GM12892 (cell line): ENCODE data around the gene PTPN14.

Source experiments
- DNase-seq: peaks from one replicate; pipeline ENCODE4 v3.0.0; 2011; ENCODE audit not compliant: insufficient read length
- FAIRE-seq: peaks from 2 replicates; lab custom pipeline; 2011; peaks lifted over from hg19 to GRCh38; lab: Jason Lieb, UNC
- POLR2A ChIP-seq: IDR thresholded peaks from 2 replicates; pipeline ENCODE4 v1.6.1; 2011; ENCODE audit warnings: low read depth, low read length, control low read depth
- POLR2AphosphoS5 ChIP-seq: IDR thresholded peaks from 2 replicates; pipeline ENCODE4 v1.6.1; 2011; ENCODE audit warnings: low read depth, low read length, control low read depth
- TAF1 ChIP-seq: IDR thresholded peaks from 2 replicates; pipeline ENCODE4 v1.6.1; 2011; ENCODE audit warnings: low read depth, mild to moderate bottlenecking, control low read depth, low read length, borderline replicate concordance

The PTPN14 gene

DNA sequence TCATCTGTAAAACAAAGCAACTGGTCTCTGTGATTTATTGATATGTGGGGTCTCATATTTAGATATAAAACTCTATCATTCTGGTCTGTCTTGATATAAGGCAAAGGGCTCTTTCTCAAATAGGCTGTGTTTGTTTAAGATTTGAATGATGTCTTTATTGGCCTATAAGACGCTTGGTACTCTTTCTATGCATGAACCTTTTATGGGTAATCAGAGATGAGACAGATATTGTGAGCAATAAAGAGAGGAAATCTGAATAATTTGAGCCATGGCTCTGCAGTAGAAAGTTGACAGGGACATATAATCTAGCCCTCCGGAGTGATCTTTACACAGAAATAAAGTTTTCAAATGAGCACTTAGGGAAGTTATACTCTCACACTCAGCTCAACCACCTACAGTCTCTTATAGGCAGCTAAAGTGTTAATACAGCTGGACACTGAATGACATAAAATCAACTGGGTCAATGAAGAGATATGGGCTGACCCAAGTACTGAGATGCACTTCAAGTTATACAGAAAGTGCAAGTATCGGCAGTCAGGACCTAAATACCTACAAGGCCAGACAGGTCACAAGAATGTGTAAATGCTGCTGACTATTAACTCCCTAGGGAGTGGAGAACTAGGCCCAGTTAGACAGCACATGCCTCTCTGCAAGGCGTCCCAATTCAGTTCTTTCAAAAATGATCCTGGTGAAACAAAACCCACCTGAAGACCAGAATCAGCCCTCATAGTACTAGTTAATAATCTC, 111.0 kb downstream of the PTPN14 start:
- TF ChIP-seq POLR2A (no peak), POLR2AphosphoS5 (no peak), TAF1 (no peak)
- no peak for FAIRE-seq
- DNase-seq, result no peak

DNA sequence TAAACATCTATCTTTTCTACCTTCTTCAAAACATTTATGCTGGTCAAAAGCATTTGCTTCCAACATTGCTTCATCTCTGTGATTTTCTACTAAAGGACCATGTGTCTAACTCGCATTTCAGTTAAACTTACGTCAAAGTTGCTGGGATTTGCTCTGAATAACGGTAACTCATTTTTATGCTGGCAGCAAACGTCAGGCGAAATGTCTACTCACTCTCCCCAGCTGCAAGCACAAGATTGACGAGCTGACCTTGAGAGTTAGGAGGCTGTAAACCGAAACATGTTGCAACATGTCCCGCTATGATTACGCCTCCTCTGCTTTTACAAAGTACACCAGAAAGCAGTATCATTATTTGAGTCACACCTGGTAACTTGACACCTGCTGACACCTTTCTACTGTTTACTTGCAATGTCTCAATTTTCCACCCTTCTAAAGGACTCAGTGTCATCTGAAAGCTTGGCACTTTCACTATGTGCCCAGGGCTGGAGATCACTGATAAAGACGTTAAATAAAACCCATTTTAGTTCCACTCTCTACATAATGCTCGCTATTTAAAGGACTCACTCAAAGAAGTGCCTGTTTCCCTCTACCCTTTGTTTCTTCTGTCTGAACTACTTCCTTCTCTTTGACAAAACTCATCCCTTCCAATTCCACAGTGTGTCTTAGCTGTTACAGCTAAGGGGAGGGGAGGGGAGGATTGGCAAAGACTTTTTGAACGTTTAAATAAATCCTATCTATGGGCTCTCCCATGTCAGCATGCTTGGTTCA, 111.9 kb downstream of the PTPN14 start:
- peak; percentile 87 for FAIRE-seq
- TF ChIP-seq POLR2AphosphoS5 (no peak), TAF1 (no peak), POLR2A (no peak)
- DNase-seq, result peak; percentile 16

DNA sequence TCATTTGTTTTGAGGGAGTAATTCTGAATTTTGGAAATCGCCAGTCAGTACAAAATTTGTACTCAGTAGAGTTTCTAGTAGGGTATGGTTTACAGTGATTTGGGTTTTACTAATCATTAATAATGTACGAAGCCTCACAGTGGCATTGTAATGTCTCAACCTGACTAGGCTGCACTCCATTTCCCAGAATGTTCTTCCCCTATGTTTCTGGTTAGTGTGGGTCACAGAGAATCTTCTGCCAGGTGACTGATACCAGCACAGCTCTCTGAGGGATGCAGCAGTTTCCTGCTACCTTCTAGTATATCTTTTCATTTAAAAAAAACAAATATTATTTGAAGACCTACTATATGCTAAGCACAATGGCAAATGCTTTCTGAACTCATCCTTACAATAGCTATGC, 112.9 kb downstream of the PTPN14 start:
- DNase-seq, result no peak
- TF ChIP-seq TAF1 (no peak), POLR2A (no peak)
- no peak for FAIRE-seq

DNA sequence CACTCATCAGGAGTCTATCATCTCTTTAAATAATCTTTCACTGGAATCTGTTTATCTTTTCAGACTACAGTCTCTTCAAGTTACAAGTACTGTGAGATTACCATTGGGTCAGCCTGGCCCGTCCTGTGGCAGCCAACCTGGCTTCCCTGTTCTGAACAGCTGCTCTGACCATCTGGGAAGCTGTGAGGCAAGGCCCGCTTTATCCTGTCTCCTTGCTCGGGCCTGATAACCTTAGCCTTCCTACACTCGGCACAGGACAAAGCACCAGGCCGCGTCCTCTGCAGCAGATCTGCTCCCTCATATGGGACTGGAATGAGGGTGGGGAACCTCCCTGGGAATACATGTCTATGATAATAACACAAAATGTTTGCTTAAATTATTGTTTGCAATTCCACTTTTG, 113.3 kb downstream of the PTPN14 start:
- DNase-seq, result no peak
- no peak for TF ChIP-seq POLR2AphosphoS5
- no peak for TF ChIP-seq TAF1
- TF ChIP-seq POLR2A, result no peak
- no peak for FAIRE-seq

DNA sequence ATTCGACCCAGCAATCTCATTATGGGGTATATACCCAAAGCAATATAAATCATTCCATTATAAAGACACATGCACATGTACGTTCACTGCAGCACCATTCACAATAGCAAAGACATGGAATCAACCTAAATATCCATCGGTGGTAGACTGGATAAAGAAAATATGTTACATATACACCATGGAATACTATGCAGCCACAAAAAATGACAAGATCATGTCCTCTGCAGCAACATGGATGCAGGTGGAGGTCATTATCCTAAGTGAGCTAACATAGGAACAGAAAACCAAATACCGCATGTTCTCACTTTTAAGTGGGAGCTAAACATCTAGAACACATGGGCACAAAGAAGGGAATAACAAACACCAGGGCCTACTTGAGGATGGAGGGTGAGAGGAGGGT, 115.5 kb downstream of the PTPN14 start:
- FAIRE-seq (no peak), DNase-seq (no peak)
- TF ChIP-seq TAF1 (no peak), POLR2AphosphoS5 (no peak), POLR2A (no peak)

DNA sequence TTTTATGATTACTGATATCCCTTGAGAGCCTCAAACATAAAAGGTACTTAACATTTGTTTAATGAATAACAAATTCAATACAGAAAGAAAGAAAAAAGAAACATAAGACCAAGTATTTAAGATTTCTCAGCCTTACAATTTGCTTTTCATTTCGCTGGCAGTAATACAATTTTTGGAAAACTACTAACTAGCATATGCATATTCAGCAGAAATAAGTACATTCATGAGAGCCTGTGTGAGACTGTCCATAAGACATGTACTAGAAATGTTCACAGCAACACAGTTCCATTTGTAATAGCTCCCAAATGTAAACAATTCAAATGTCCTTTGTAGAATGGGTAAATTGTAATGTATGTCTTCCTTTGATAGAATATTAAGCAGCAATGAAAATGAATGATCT, 119.2 kb downstream of the PTPN14 start:
- no peak for TF ChIP-seq TAF1
- TF ChIP-seq POLR2A, result no peak
- no peak for TF ChIP-seq POLR2AphosphoS5
- DNase-seq (no peak), FAIRE-seq (no peak)

DNA sequence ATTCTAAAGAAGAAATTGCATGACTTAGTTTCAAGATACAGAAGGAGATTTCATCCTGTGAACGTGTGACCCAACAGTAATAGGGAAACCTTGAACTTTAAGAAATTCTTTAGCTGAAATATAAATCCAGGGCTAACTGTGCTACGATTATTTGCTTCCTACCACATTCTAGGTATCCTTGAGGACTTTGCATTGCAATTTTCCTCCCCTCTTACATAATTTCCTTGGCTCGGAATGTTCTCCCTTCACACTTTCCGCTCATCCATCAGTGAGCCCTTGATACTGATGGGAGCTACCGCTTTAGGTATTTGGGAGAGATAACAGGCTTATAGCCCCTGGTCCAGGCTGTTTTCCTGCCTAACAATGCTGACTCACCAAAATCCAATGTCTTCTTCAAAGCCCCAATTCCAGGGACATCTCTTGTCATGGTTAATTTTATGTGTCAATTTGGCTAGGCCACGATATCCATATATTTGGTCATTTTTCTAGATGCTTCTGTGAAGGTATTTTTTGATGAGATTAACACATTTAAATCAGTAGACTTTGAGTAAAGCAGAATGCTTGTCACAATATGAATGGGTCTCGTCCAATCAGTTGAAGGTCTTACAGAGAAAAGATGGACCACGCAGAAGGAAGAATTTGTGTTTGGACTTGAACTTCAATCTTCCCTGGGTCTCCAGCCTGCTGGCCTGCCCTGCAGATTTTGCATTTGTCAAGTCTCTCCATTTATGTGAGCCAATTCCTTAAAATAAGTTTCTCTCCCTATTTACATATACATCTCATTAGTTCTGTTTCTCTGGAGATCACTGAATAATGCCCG, 121.2 kb downstream of the PTPN14 start:
- no peak for FAIRE-seq
- TF ChIP-seq TAF1 (no peak), POLR2A (no peak), POLR2AphosphoS5 (no peak)
- no peak for DNase-seq

DNA sequence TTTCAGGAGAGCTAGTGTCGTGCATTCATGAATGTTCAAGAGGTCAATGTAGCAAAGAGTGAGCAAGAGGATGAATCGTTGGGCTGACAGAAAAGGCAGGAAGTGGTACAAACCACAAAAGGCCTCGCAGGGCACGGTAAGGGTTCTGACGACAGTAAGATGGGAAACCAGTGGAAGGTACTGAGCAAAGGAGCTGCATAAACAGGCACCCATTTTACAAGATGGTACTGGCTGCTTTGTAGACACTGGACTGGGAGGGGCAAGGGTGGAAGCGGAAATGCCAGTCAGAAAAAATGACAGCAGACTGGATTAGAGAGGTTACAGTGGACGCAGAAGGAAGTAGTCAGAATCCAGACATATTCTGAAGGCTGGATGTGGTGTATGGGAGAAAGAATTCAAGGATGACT, 123.5 kb downstream of the PTPN14 start:
- TF ChIP-seq POLR2A, result no peak
- no peak for TF ChIP-seq TAF1
- TF ChIP-seq POLR2AphosphoS5, result no peak
- no peak for DNase-seq
- peak; percentile 81 for FAIRE-seq

DNA sequence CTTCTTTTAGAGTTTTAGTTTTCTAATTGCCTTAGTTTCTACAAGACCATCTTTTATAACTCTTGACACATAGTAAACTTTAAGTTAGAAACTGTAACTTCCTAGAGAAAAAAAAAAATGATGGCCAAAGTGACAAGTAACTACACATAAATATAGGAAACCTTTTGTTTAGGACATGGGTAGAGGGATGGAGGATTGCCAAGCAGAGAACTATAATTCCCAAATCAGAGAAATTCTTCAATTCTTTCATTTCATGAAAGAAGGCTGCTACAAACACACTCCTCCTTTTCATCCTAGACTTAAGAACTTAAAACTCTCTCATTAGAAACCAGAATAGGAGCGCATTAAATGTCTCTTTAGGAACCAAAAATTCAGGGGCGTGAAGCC, 125.0 kb downstream of the PTPN14 start:
- FAIRE-seq, result no peak
- TF ChIP-seq TAF1 (no peak), POLR2AphosphoS5 (no peak), POLR2A (no peak)

DNA sequence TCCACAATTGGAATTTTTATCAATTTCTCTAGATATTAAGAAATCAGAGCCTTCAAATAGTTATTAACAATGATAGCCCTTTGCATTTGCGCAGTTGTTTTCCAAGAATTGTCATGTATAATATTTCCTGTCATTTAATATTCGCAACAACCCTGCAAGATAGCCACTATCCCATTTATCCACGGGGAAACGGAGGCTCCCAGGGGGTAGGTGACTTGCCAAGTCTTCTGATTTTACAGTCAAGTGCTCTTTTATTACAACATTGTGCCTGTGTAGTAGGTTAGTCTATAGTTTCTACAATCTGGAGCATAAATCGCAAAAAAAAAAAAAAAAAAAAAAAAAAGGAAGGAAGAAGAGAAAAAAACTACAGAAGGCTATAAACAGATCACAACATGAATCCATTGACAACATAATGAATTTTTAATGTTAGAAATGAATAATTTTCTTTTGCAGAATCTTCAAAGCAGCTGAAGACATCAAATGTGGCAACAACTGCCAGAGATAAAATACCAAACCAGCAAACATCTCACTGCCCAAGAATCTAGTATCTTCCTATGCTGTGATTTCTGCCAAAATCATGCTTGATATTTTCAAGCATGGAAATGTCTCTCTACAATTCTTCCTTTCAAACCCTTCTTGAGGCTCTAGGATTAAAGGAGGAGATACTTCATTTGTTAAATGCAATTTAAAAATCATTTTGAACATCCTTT, 125.5 kb downstream of the PTPN14 start:
- FAIRE-seq, result no peak

More for the DNA sequence above, 125.0 kb downstream of the PTPN14 start:
- no peak for DNase-seq

DNA sequence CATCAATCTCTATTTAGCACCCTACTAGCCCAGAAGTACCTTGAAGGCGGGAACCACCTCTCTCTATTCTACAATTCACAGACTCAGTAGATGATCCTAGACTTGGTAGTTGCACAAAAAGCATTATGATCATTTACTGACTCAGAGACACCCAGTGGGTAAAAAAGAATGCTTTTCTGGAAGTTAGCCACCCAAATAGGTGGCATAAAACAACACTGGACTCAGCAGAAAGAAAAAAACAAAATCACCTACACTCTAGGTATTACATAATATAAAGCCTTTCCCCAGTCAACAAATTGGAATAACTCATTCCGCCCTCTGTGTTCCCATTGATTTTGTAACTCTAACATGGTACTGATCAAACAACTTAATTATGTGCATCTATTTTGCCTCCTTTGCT, 126.3 kb downstream of the PTPN14 start:
- TF ChIP-seq POLR2AphosphoS5 (no peak), POLR2A (no peak), TAF1 (no peak)
- FAIRE-seq (no peak), DNase-seq (no peak)

More for the DNA sequence above, 125.5 kb downstream of the PTPN14 start:
- no peak for DNase-seq
- TF ChIP-seq TAF1 (no peak), POLR2A (no peak), POLR2AphosphoS5 (no peak)
